PC-9 (cell line): Measurements from ENCODE around the gene ASTN2.

Experiments used
- EZH2 ChIP-seq: fragments of 200-600 bp; sonication (generic); IDR thresholded peaks from 2 replicates; pipeline ENCODE4 v1.8.0; 2017; ENCODE audit warnings: antibody characterized with exemption, low read depth
- TF ChIP-seq, protein P1 (sequence below): fragments of 200-600 bp; sonication (generic); conservative IDR thresholded peaks from 2 replicates; pipeline ENCODE4 v1.6.1; 2017; ENCODE audit warnings: mixed run types, antibody characterized with exemption, mild to moderate bottlenecking, moderate library complexity

DNA sequence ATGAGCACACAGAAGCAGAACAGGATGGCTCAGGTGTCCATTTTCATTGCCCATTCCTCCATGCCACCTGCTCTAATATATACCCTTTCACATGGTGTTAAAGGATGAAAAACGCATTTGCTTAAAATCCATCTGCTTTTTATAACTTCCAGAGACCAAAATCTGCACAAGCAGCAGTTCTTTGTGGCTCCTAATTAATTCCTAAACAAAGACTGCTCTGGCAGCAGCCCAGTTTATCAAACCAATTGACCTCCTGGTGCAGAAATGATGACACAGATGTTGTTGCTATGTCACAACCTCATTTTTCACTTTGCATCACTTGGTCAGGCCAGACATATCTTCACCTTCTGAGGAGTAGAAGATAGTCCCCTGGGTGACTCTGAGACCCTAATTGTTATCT lies 141.2 kb downstream of the ASTN2 start:
- TF ChIP-seq, protein P1, sequence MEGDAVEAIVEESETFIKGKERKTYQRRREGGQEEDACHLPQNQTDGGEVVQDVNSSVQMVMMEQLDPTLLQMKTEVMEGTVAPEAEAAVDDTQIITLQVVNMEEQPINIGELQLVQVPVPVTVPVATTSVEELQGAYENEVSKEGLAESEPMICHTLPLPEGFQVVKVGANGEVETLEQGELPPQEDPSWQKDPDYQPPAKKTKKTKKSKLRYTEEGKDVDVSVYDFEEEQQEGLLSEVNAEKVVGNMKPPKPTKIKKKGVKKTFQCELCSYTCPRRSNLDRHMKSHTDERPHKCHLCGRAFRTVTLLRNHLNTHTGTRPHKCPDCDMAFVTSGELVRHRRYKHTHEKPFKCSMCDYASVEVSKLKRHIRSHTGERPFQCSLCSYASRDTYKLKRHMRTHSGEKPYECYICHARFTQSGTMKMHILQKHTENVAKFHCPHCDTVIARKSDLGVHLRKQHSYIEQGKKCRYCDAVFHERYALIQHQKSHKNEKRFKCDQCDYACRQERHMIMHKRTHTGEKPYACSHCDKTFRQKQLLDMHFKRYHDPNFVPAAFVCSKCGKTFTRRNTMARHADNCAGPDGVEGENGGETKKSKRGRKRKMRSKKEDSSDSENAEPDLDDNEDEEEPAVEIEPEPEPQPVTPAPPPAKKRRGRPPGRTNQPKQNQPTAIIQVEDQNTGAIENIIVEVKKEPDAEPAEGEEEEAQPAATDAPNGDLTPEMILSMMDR, result no peak
- TF ChIP-seq EZH2, result no peak
